ENCODE measurements around the gene CRYL1. TPM values are rescaled to one million over a fixed set of nuclear protein-coding genes. Genes with fewer than 3 reads are reported as not detected.

CRYL1 gene
- total and polyA plus RNA-seq, 12 donors, result 10.6 to 68.0 (median 48.1) TPM

DNA sequence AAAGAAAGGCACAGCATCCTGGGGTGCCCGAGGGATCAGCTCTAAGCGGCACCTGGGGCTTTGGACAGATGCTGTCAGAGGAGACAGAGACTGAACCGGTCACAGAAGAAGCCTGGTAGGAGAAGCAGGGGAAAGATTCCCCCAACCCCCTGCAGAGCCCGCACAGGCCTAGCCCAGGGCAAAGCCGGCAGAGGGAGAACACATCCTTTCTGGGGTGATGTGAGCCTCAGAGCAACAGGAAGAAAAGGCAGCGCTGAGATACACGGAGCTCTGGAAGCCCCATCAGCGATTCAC is 101.2 kb downstream of the CRYL1 start:
- DNase-seq, result no peak

DNA sequence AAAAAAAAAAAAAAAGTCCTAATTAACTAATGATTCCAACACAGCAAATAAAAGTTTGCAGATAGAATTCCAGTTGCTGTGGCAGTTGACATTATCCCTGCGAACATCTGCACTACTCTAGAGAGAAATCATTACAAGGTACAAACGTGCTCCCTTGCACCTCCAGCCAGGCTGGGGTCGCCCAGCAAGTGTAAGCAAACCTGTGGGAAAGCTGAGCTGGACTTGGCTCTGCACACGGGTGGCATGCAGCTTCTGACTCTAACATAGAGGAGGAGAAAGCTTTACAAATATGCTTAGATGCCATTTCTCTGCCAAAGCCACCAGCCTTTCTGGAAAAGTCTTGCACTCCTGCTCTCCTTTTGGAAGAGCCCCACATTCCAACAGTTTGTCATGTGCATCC is 103.3 kb downstream of the CRYL1 start:
- Histone ChIP-seq H3K9me3 (replicated peaks in 1 of 3) (no peaks in the 10 kb centered on the region), H3K4me1 (replicated peaks in 1 of 2) (no peaks in the 10 kb centered on the region), H3K4me3 (no peak overlapping the region), H3K36me3 (replicated peaks in 1 of 2) (no peaks in the 10 kb centered on the region), H3K27me3 (no peaks in the 10 kb centered on the region), H3K27ac (no peak overlapping the region)
- intact Hi-C loops (cut with DNase I), result no loop called here
- WGBS, 4 donors, result 66 to 92% (median 76%) methylated on average over 4 of the region's 4 CpGs
- TF ChIP-seq, protein P1, sequence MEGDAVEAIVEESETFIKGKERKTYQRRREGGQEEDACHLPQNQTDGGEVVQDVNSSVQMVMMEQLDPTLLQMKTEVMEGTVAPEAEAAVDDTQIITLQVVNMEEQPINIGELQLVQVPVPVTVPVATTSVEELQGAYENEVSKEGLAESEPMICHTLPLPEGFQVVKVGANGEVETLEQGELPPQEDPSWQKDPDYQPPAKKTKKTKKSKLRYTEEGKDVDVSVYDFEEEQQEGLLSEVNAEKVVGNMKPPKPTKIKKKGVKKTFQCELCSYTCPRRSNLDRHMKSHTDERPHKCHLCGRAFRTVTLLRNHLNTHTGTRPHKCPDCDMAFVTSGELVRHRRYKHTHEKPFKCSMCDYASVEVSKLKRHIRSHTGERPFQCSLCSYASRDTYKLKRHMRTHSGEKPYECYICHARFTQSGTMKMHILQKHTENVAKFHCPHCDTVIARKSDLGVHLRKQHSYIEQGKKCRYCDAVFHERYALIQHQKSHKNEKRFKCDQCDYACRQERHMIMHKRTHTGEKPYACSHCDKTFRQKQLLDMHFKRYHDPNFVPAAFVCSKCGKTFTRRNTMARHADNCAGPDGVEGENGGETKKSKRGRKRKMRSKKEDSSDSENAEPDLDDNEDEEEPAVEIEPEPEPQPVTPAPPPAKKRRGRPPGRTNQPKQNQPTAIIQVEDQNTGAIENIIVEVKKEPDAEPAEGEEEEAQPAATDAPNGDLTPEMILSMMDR (IDR thresholded peaks at IDR 0.05), result no peak
- no peak for TF ChIP-seq POLR2A (IDR thresholded peaks at IDR 0.05)
- no peak for DNase-seq

More for the DNA sequence above, 101.2 kb downstream of the CRYL1 start:
- H3K9me3 ChIP-seq (replicated peaks in 1 of 3), result no peaks in the 10 kb centered on the region
- H3K36me3 ChIP-seq (replicated peaks in 1 of 2), result no peaks in the 10 kb centered on the region
- WGBS, 4 donors, result 77 to 91% (median 86%) methylated on average over 8 of the region's 8 CpGs
- no peak overlapping the region for H3K4me3 ChIP-seq
- no peaks in the 10 kb centered on the region for H3K27me3 ChIP-seq
- TF ChIP-seq POLR2A (IDR thresholded peaks at IDR 0.05), result no peak
- TF ChIP-seq, protein P1 (IDR thresholded peaks at IDR 0.05), result no peak
- H3K4me1 ChIP-seq (replicated peaks in 1 of 2), result no peaks in the 10 kb centered on the region
- no peak overlapping the region for H3K27ac ChIP-seq
- intact Hi-C loops (cut with DNase I), result no loop called here

DNA sequence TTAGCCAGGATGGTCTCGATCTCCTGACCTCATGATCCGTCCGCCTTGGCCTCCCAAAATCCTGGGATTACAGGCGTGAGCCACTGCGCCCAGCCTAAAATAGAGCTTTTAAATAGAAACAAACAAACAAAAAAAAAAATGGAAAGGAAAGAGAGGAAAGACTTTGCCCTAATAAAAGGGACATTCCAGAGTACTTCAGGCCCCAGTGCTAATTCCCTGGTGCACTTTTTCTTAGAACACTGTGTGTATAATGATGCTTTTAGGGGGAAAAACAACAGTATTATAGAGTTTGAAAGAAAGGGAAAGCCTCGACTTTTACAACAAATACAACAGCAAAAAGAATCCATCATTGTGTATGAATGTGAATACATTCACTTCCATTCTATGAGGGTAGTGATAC is 104.7 kb downstream of the CRYL1 start:
- H3K27ac ChIP-seq, result no peak overlapping the region
- no peak for DNase-seq
- 81 to 88% (median 84%) methylated on average over 6 of the region's 6 CpGs for WGBS, 4 donors

DNA sequence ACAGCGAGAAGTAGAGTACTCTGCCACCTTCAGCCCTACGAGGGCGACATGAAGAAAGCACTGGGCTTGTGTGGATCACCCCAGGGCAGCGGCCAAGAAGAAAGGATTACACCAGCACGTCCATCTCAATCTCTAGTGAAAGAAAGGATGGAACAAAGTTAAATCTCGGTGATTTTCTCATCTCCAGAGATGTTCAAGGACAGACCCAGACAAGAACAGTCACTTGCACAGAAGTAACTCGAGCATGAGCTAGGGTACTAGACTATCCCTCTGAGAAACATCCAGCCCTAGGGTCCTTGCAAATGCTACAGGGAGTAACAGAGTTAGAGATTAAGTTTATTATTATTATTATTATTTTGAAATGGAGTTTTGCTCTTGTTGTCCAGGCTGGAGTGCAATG is 106.7 kb downstream of the CRYL1 start:
- Histone ChIP-seq H3K4me3 (no peak overlapping the region), H3K9me3 (replicated peaks in 1 of 3) (no peaks in the 10 kb centered on the region), H3K4me1 (replicated peaks in 1 of 2) (no peaks in the 10 kb centered on the region), H3K27ac (no peak overlapping the region), H3K36me3 (replicated peaks in 1 of 2) (no peaks in the 10 kb centered on the region), H3K27me3 (no peaks in the 10 kb centered on the region)
- peak in 1 of 7 donors; percentile 13 for DNase-seq
- TF ChIP-seq, protein P1 (IDR thresholded peaks at IDR 0.05), result no peak
- TF ChIP-seq POLR2A (IDR thresholded peaks at IDR 0.05), result no peak
- WGBS, 4 donors, result 93 to 97% (median 93%) methylated on average over 7 of the region's 7 CpGs
- intact Hi-C loops (cut with DNase I), result no loop called here

More for the DNA sequence above, 104.7 kb downstream of the CRYL1 start:
- Histone ChIP-seq H3K36me3 (replicated peaks in 1 of 2) (no peaks in the 10 kb centered on the region), H3K4me3 (no peak overlapping the region), H3K27me3 (no peaks in the 10 kb centered on the region), H3K4me1 (replicated peaks in 1 of 2) (no peaks in the 10 kb centered on the region), H3K9me3 (replicated peaks in 1 of 3) (no peaks in the 10 kb centered on the region)
- TF ChIP-seq POLR2A (IDR thresholded peaks at IDR 0.05), result no peak
- intact Hi-C loops (cut with DNase I), result no loop called here

DNA sequence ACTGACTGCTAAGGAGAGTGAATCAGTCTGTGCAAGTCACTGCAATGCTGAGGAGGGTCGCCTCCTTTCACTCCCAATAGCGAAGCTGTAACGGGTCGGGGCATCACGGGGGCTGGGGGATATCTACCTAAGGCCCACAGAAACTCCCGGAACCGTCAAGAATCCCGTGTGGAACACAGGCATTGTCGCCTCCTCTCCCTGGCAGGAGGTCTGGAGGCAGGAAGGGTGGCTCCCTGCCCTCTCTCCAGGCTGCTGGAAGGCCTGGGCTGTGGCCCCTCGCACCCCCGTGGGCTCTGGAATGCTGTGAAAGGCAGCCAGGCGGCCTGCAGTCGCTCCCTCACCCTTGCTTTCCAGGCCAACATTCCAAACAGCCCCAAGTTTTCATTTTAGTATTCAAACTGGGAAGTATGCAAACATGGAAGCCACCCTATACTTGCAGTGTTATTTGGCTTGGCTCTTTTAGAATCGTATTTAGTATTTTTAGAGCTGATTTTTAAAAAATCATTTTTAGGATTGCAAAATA is 109.4 kb downstream of the CRYL1 start:
- intact Hi-C loops (cut with DNase I), result no loop called here
- Histone ChIP-seq H3K36me3 (replicated peaks in 1 of 2) (no peaks in the 10 kb centered on the region), H3K4me1 (replicated peaks in 1 of 2) (no peaks in the 10 kb centered on the region), H3K9me3 (replicated peaks in 1 of 3) (no peaks in the 10 kb centered on the region), H3K4me3 (no peak overlapping the region), H3K27me3 (no peaks in the 10 kb centered on the region), H3K27ac (peak overlapping the region in 1 of 5 donors; percentile 45)
- 79 to 91% (median 83%) methylated on average over 7 to 14 of the region's 14 CpGs for WGBS, 4 donors
- TF ChIP-seq POLR2A (IDR thresholded peaks at IDR 0.05), result no peak
- TF ChIP-seq, protein P1 (IDR thresholded peaks at IDR 0.05), result no peak
- no peak for DNase-seq

Data from adrenal gland (tissue), 12 donors.